Measurements from ENCODE around the gene OR6J1. TPM values are rescaled to one million over a fixed set of nuclear protein-coding genes. Genes with fewer than 3 reads are reported as not detected.
"Not testable (repeated sequence)": the region's sequence is repeated elsewhere in the genome, so short reads cannot be mapped to it uniquely, and the experiment has no call there.

The OR6J1 gene
- not detected for total RNA-seq

DNA sequence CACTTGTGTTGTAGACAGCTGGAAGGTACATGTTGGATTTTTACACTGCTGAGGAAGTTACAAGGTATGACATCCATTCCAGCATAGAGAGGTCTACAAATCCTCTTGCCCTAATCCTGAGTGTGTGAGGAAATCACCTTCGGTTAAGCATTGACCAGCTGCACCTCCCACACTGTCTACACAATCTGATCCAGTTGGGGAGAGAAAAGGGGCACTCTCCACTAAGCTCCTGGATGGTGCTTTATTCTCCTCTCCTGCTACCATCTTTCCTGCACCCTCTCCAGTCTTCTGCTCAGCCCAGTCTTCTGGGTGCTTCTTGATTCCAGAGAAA lies at the start of gene OR6J1:
OR6J1 (minus strand) TSS at position 48 of the 331 bp plus-strand sequence. CDS start 9,541 bp downstream, outside the sequence.
- H3K9me3 Mint-ChIP-seq, result no peaks in the 10 kb centered on the region
- no peak within 1 kb of the TSS for H3K4me3 Mint-ChIP-seq
- ATAC-seq (replicated peaks in 1 of 2) (no peak), DNase-seq (no peak)
- H3K4me1 Mint-ChIP-seq (ENCODE audit: low read depth), result peaks cover 29% of the 10 kb centered on the region
- H3K36me3 Mint-ChIP-seq (ENCODE audit: insufficient read depth in 2 of 2), result no peaks in the 10 kb centered on the region
- peaks cover 10% of the 10 kb centered on the region for H3K27me3 Mint-ChIP-seq (ENCODE audit: low read depth)
- no peak within 1 kb of the TSS for H3K27ac Mint-ChIP-seq

DNA sequence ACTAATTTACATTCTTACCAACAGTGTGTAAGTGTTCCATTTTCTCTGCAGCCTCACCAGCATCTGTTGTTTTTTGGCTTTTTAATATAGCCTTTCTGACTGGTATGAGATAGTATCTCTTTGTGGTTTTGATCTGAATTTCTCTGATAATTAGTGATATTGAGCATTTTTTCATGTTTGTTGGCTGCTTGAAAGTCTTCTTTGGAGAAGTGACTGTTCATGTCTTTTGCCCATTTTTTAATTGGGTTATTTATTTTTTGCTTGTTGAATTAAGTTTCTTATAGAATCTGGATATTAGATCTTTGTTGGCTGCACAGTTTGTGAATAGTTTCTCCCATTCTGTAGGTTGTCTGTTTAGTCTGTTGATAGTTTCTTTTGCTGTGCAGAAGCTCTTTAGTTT lies 48.0 kb upstream of the OR6J1 start:
- Mint-ChIP-seq H3K4me1 (ENCODE audit: low read depth) (peaks cover 14% of the 10 kb centered on the region), H3K4me3 (no peak overlapping the region), H3K9me3 (peaks cover 12 to 20% of the 10 kb centered on the region in 2 donors), H3K36me3 (ENCODE audit: insufficient read depth in 2 of 2) (peaks cover 10 to 31% of the 10 kb centered on the region in 2 donors), H3K27me3 (ENCODE audit: low read depth) (peaks cover 60% of the 10 kb centered on the region), H3K27ac (no peak overlapping the region)
- DNase-seq (no peak), ATAC-seq (replicated peaks in 1 of 2) (no peak)

- Mint-ChIP-seq H3K4me1 (ENCODE audit: low read depth) (peaks cover 14% of the 10 kb centered on the region), H3K36me3 (ENCODE audit: insufficient read depth in 2 of 2) (peaks cover 14 to 33% of the 10 kb centered on the region in 2 donors), H3K27ac (no peak overlapping the region), H3K4me3 (no peak overlapping the region), H3K9me3 (peaks cover 12 to 22% of the 10 kb centered on the region in 2 donors), H3K27me3 (ENCODE audit: low read depth) (peaks cover 63% of the 10 kb centered on the region)
- DNase-seq (no peak), ATAC-seq (replicated peaks in 1 of 2) (no peak)
Observed at GRCh38 chr14:22691171-22691570, 47.0 kb upstream of the OR6J1 start.

DNA sequence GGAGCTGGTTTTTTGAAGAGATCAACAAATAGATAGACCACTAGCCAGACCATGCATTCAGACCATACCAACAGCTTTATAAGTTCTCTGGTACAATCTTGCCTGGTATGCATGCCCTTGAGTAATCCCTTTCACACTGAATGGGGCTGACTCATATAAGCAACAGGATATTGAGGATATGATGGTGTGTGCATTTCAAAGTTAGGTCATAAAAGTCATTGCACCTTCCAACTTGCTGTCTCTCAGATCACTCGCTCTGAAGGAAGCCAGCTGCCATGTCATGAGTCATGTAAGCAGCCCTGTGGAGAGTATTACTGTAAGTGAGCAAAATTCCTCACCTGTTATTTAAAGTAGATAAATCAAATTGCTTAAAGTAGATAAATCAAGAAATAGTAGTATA lies 45.0 kb upstream of the OR6J1 start:
- Mint-ChIP-seq H3K27ac (no peak overlapping the region), H3K4me3 (no peak overlapping the region), H3K9me3 (peaks cover 12 to 22% of the 10 kb centered on the region in 2 donors), H3K27me3 (ENCODE audit: low read depth) (peaks cover 61% of the 10 kb centered on the region), H3K36me3 (ENCODE audit: insufficient read depth in 2 of 2) (peaks cover 14 to 34% of the 10 kb centered on the region in 2 donors), H3K4me1 (ENCODE audit: low read depth) (peaks cover 14% of the 10 kb centered on the region)
- ATAC-seq (replicated peaks in 1 of 2) (peak; percentile 99 to 100), DNase-seq (peak; percentile 21 to 38)

- ATAC-seq (replicated peaks in 1 of 2); DNase-seq; H3K4me3 Mint-ChIP-seq: not testable (repeated sequence)
- H3K4me1 Mint-ChIP-seq (ENCODE audit: low read depth), result peaks cover 14% of the 10 kb centered on the region
- H3K9me3 Mint-ChIP-seq, result peaks cover 12 to 16% of the 10 kb centered on the region in 2 donors
- H3K36me3 Mint-ChIP-seq (ENCODE audit: insufficient read depth in 2 of 2), result peaks cover 7 to 25% of the 10 kb centered on the region in 2 donors
- H3K27me3 Mint-ChIP-seq (ENCODE audit: low read depth), result peaks cover 61% of the 10 kb centered on the region
- H3K27ac Mint-ChIP-seq, result peak overlapping the region; percentile 60
Observed at GRCh38 chr14:22687969-22688368, 43.8 kb upstream of the OR6J1 start.

GRCh38 chr14:22686176-22686611 lies 42.0 kb upstream of the OR6J1 start:
- Mint-ChIP-seq H3K36me3 (ENCODE audit: insufficient read depth in 2 of 2) (peaks cover 7 to 18% of the 10 kb centered on the region in 2 donors), H3K27me3 (ENCODE audit: low read depth) (peaks cover 58% of the 10 kb centered on the region), H3K9me3 (peaks cover 8 to 10% of the 10 kb centered on the region in 2 donors), H3K4me1 (ENCODE audit: low read depth) (peaks cover 14% of the 10 kb centered on the region)
- H3K4me3 Mint-ChIP-seq; H3K27ac Mint-ChIP-seq; ATAC-seq (replicated peaks in 1 of 2): not testable (repeated sequence)
- DNase-seq, result peak; percentile 28 to 38

- ATAC-seq (replicated peaks in 1 of 2) (no peak), DNase-seq (no peak)
- H3K9me3 Mint-ChIP-seq, result peaks cover 7 to 10% of the 10 kb centered on the region in 2 donors
- H3K27me3 Mint-ChIP-seq (ENCODE audit: low read depth), result peaks cover 54% of the 10 kb centered on the region
- H3K27ac Mint-ChIP-seq, result no peak overlapping the region
- no peak overlapping the region for H3K4me3 Mint-ChIP-seq
- H3K36me3 Mint-ChIP-seq (ENCODE audit: insufficient read depth in 2 of 2), result peaks cover 7 to 18% of the 10 kb centered on the region in 2 donors
- H3K4me1 Mint-ChIP-seq (ENCODE audit: low read depth), result peaks cover 14% of the 10 kb centered on the region
Observed at GRCh38 chr14:22685467-22685866, 41.3 kb upstream of the OR6J1 start.

DNA sequence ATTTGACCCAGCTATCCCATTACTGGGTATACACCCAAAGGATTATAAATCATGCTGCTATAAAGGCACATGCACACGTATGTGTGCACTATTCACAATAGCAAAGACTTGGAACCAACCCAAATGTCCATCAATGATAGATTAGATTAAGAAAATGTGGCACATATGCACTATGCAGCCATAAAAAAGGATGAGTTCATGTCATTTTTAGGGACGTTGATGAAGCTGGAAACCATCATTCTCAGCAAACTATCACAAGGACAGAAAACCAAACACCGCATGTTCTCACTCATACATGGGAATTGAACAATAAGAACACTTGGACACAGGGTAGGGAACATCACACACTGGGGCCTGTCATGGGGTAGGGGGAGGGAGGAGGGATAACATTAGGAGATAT lies 39.3 kb upstream of the OR6J1 start:
- H3K36me3 Mint-ChIP-seq (ENCODE audit: insufficient read depth in 2 of 2), result peaks cover 7 to 11% of the 10 kb centered on the region in 2 donors
- H3K27me3 Mint-ChIP-seq (ENCODE audit: low read depth), result peaks cover 68% of the 10 kb centered on the region
- not testable (repeated sequence) for H3K4me3 Mint-ChIP-seq; DNase-seq; ATAC-seq (replicated peaks in 1 of 2); H3K9me3 Mint-ChIP-seq; H3K27ac Mint-ChIP-seq; H3K4me1 Mint-ChIP-seq (ENCODE audit: low read depth)

DNA sequence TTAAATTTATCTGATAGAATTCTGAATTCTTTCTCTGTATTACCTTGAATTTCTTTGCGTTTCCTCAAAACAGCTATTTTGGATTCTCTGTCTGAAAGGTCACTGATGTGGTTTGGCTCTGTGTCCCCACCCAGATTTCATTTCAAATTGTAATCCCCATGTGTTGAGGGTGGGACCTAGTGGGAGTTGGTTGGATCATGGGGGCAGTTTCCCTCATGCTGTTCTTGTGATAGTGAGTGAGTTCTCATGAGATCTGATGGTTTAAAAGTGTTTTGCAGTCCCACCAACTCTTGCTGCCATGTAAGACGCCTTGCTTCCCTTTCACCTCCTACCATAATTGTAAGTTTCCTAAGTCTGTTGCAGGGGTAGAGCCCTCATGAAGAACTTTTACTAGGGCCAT lies 34.1 kb upstream of the OR6J1 start:
- DNase-seq (no peak), ATAC-seq (replicated peaks in 1 of 2) (no peak)
- Mint-ChIP-seq H3K4me1 (ENCODE audit: low read depth) (no peaks in the 10 kb centered on the region), H3K27me3 (ENCODE audit: low read depth) (peaks cover 47% of the 10 kb centered on the region), H3K36me3 (ENCODE audit: insufficient read depth in 2 of 2) (peaks cover 3% of the 10 kb centered on the region in 2 donors), H3K27ac (no peak overlapping the region), H3K9me3 (peaks cover 0 to 2% of the 10 kb centered on the region in 2 donors), H3K4me3 (no peak overlapping the region)

GRCh38 chr14:22677551-22677950 lies 33.4 kb upstream of the OR6J1 start:
- not testable (repeated sequence) for H3K4me3 Mint-ChIP-seq; H3K9me3 Mint-ChIP-seq; H3K27ac Mint-ChIP-seq; H3K4me1 Mint-ChIP-seq (ENCODE audit: low read depth); DNase-seq; ATAC-seq (replicated peaks in 1 of 2); H3K36me3 Mint-ChIP-seq (ENCODE audit: insufficient read depth in 2 of 2)
- peaks cover 42% of the 10 kb centered on the region for H3K27me3 Mint-ChIP-seq (ENCODE audit: low read depth)

- DNase-seq (peak; percentile 29 to 42), ATAC-seq (replicated peaks in 1 of 2) (peak; percentile 82 to 89)
- Mint-ChIP-seq H3K36me3 (ENCODE audit: insufficient read depth in 2 of 2) (peaks cover 3 to 5% of the 10 kb centered on the region in 2 donors), H3K4me3 (no peak overlapping the region), H3K27ac (no peak overlapping the region), H3K9me3 (peaks cover 5 to 12% of the 10 kb centered on the region in 2 donors), H3K27me3 (ENCODE audit: low read depth) (peaks cover 13% of the 10 kb centered on the region), H3K4me1 (ENCODE audit: low read depth) (peaks cover 36% of the 10 kb centered on the region)
Observed at GRCh38 chr14:22671622-22672021, 27.5 kb upstream of the OR6J1 start.

GRCh38 chr14:22668863-22669262 lies 24.7 kb upstream of the OR6J1 start:
- peak in 1 of 2 donors; percentile 7 for ATAC-seq (replicated peaks in 1 of 2)
- Mint-ChIP-seq H3K9me3 (peaks cover 5 to 12% of the 10 kb centered on the region in 2 donors), H3K27ac (no peak overlapping the region), H3K36me3 (ENCODE audit: insufficient read depth in 2 of 2) (peaks cover 1 to 4% of the 10 kb centered on the region in 2 donors), H3K4me3 (peak overlapping the region; percentile 41 to 48), H3K27me3 (ENCODE audit: low read depth) (peaks cover 5% of the 10 kb centered on the region), H3K4me1 (ENCODE audit: low read depth) (peaks cover 36% of the 10 kb centered on the region)
- no peak for DNase-seq

DNA sequence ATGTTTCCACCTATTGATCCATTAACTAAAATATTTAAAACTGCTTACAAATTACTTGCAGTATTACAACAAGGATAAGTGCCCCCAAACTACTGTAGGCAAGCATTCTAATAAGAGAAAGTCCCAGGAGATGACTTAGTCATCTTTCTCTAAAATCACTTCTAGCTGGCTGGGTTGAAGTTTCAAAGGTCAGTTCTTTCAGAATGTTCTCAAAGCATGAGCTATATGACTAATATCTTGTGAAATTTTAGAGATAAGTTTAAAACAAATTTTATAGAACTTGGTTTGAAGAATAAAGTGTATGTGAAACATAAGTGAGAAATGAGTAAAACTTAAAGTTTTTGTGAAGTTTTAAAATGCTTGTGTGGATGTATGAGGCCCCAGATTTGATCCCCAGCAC lies 24.3 kb upstream of the OR6J1 start:
- Mint-ChIP-seq H3K27me3 (ENCODE audit: low read depth) (peaks cover 5% of the 10 kb centered on the region), H3K9me3 (peaks cover 5 to 12% of the 10 kb centered on the region in 2 donors), H3K27ac (peak overlapping the region; percentile 17), H3K36me3 (ENCODE audit: insufficient read depth in 2 of 2) (peaks cover 0 to 2% of the 10 kb centered on the region in 2 donors), H3K4me3 (peak overlapping the region; percentile 48 to 49), H3K4me1 (ENCODE audit: low read depth) (peaks cover 36% of the 10 kb centered on the region)
- ATAC-seq (replicated peaks in 1 of 2) (peak; percentile 52 to 57), DNase-seq (no peak)

- peaks cover 5 to 11% of the 10 kb centered on the region in 2 donors for H3K9me3 Mint-ChIP-seq
- peaks cover 0 to under 1% of the 10 kb centered on the region in 2 donors for H3K36me3 Mint-ChIP-seq (ENCODE audit: insufficient read depth in 2 of 2)
- no peak overlapping the region for H3K27ac Mint-ChIP-seq
- DNase-seq (no peak), ATAC-seq (replicated peaks in 1 of 2) (peak in 1 of 2 donors; percentile 22)
- H3K4me3 Mint-ChIP-seq, result no peak overlapping the region
- peaks cover 36% of the 10 kb centered on the region for H3K4me1 Mint-ChIP-seq (ENCODE audit: low read depth)
- H3K27me3 Mint-ChIP-seq (ENCODE audit: low read depth), result peaks cover 5% of the 10 kb centered on the region
Observed at GRCh38 chr14:22667881-22668280, 23.7 kb upstream of the OR6J1 start.

All from activated T-cell treated with anti-CD3 and anti-CD28 coated beads, Interleukin-2, amount 50 U/mL, for 72 hours (primary cell).